Loucy (cell line): ENCODE measurements around the gene GEMIN4.

Experiments used
- CTCF ChIP-seq: fragments of 200-600 bp; sonication (generic); conservative IDR thresholded peaks from 2 replicates; pipeline ENCODE4 v1.5.1; 2014; ENCODE audit warnings: mild to moderate bottlenecking, antibody characterized with exemption, low read length
- EZH2phosphoT487 ChIP-seq: fragments of 200-600 bp; IDR thresholded peaks from 2 replicates; pipeline ENCODE4 v1.6.1; 2018; ENCODE audit warnings: antibody characterized with exemption, mild to moderate bottlenecking, moderate library complexity, borderline replicate concordance

- no peak for TF ChIP-seq CTCF
- TF ChIP-seq EZH2phosphoT487: no peak
Observed at GRCh38 chr17:721540-721937, 30.5 kb downstream of the GEMIN4 start.
